A673 (cell line): ENCODE data around the gene SSR2.

Experiments
- EZH2 ChIP-seq: fragments of 200-600 bp; sonication (generic); IDR thresholded peaks from 2 replicates; pipeline ENCODE4 v1.6.1; 2017; ENCODE audit warnings: borderline replicate concordance, low read depth, mild to moderate bottlenecking, mixed read lengths, antibody characterized with exemption, low read length; ENCODE audit not compliant: poor library complexity, severe bottlenecking
- TF ChIP-seq, protein P1 (sequence below): fragments of 300-800, 200-600 bp; sonication (generic); conservative IDR thresholded peaks from 2 replicates; pipeline ENCODE4 v1.5.1; 2017; ENCODE audit warnings: low read depth, mild to moderate bottlenecking, antibody characterized with exemption, low read length, moderate library complexity, mixed read lengths

GRCh38 chr1:156067262-156067661 lies 46.5 kb upstream of the SSR2 start:
- TF ChIP-seq, protein P1, sequence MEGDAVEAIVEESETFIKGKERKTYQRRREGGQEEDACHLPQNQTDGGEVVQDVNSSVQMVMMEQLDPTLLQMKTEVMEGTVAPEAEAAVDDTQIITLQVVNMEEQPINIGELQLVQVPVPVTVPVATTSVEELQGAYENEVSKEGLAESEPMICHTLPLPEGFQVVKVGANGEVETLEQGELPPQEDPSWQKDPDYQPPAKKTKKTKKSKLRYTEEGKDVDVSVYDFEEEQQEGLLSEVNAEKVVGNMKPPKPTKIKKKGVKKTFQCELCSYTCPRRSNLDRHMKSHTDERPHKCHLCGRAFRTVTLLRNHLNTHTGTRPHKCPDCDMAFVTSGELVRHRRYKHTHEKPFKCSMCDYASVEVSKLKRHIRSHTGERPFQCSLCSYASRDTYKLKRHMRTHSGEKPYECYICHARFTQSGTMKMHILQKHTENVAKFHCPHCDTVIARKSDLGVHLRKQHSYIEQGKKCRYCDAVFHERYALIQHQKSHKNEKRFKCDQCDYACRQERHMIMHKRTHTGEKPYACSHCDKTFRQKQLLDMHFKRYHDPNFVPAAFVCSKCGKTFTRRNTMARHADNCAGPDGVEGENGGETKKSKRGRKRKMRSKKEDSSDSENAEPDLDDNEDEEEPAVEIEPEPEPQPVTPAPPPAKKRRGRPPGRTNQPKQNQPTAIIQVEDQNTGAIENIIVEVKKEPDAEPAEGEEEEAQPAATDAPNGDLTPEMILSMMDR, result no peak
- no peak for TF ChIP-seq EZH2
